ENCODE data around the gene DUSP22. TPM values are rescaled to one million over a fixed set of nuclear protein-coding genes. Genes with fewer than 3 reads are reported as not detected.

Gene DUSP22
- total and polyA plus RNA-seq, 4 donors: 9.5 to 31.0 (median 20.1) TPM

GRCh38 chr6:333379-334002, 41.2 kb downstream of the DUSP22 start:
- Histone ChIP-seq H3K36me3 (ENCODE audit: control insufficient read depth in 4 of 4, insufficient read depth in 3 of 4, low read depth in 1 of 4, low read length in 3 of 4) (no peaks in the 10 kb centered on the region), H3K4me3 (ENCODE audit: low read depth in 1 of 3, low read length in 3 of 3) (no peak overlapping the region), H3K27ac (ENCODE audit: low read depth in 1 of 2, low read length in 2 of 2) (no peak overlapping the region), H3K9ac (ENCODE audit: low read depth in 1 of 2, low read length in 2 of 2) (no peak overlapping the region), H3K4me1 (ENCODE audit: control insufficient read depth in 4 of 4, insufficient read depth in 4 of 4, low read length in 3 of 4) (no peaks in the 10 kb centered on the region), H3K9me3 (ENCODE audit: control insufficient read depth in 4 of 4, low read length in 3 of 4) (no peaks in the 10 kb centered on the region), H3K27me3 (ENCODE audit: control insufficient read depth in 4 of 4, insufficient read depth in 4 of 4, low read length in 3 of 4) (no peaks in the 10 kb centered on the region)
- DNase-seq (ENCODE audit: low spot score): no peak
- 84% methylated on average over 13 of the region's 13 CpGs for WGBS
- TF ChIP-seq, protein P1, sequence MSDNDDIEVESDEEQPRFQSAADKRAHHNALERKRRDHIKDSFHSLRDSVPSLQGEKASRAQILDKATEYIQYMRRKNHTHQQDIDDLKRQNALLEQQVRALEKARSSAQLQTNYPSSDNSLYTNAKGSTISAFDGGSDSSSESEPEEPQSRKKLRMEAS (IDR thresholded peaks at IDR 0.05): no peak
- TF ChIP-seq SP1 (IDR thresholded peaks at IDR 0.05): no peak
- no peak for TF ChIP-seq CTCF (IDR thresholded peaks at IDR 0.05; ENCODE audit: low read depth, low read length, missing input control)
- no peak for TF ChIP-seq NR2F2 (IDR thresholded peaks at IDR 0.05)
- no peak for TF ChIP-seq RAD21 (IDR thresholded peaks at IDR 0.05)
- no peak for TF ChIP-seq FOXA2 (IDR thresholded peaks at IDR 0.05)
- no peak for TF ChIP-seq GABPA (IDR thresholded peaks at IDR 0.05 in 1 of 2, conservative IDR thresholded peaks at IDR 0.05 in 1 of 2)
- no peak for TF ChIP-seq JUND (IDR thresholded peaks at IDR 0.05)
- no peak for TF ChIP-seq HNF4G (IDR thresholded peaks at IDR 0.05)
- TF ChIP-seq YY1 (IDR thresholded peaks at IDR 0.05): no peak
- no peak for TF ChIP-seq FOXA1 (IDR thresholded peaks at IDR 0.05)
- TF ChIP-seq, protein P2, sequence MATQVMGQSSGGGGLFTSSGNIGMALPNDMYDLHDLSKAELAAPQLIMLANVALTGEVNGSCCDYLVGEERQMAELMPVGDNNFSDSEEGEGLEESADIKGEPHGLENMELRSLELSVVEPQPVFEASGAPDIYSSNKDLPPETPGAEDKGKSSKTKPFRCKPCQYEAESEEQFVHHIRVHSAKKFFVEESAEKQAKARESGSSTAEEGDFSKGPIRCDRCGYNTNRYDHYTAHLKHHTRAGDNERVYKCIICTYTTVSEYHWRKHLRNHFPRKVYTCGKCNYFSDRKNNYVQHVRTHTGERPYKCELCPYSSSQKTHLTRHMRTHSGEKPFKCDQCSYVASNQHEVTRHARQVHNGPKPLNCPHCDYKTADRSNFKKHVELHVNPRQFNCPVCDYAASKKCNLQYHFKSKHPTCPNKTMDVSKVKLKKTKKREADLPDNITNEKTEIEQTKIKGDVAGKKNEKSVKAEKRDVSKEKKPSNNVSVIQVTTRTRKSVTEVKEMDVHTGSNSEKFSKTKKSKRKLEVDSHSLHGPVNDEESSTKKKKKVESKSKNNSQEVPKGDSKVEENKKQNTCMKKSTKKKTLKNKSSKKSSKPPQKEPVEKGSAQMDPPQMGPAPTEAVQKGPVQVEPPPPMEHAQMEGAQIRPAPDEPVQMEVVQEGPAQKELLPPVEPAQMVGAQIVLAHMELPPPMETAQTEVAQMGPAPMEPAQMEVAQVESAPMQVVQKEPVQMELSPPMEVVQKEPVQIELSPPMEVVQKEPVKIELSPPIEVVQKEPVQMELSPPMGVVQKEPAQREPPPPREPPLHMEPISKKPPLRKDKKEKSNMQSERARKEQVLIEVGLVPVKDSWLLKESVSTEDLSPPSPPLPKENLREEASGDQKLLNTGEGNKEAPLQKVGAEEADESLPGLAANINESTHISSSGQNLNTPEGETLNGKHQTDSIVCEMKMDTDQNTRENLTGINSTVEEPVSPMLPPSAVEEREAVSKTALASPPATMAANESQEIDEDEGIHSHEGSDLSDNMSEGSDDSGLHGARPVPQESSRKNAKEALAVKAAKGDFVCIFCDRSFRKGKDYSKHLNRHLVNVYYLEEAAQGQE (IDR thresholded peaks at IDR 0.05): no peak
- TF ChIP-seq EGR1 (IDR thresholded peaks at IDR 0.05; ENCODE audit: low read depth in 2 of 2): no peak
- TF ChIP-seq, protein P3, sequence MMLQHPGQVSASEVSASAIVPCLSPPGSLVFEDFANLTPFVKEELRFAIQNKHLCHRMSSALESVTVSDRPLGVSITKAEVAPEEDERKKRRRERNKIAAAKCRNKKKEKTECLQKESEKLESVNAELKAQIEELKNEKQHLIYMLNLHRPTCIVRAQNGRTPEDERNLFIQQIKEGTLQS (IDR thresholded peaks at IDR 0.05): no peak

GRCh38 chr6:334536-335510, 42.5 kb downstream of the DUSP22 start:
- no peak overlapping the region for H3K9ac ChIP-seq (ENCODE audit: low read depth in 1 of 2, low read length in 2 of 2)
- H3K27me3 ChIP-seq (ENCODE audit: control insufficient read depth in 4 of 4, insufficient read depth in 4 of 4, low read length in 3 of 4): no peaks in the 10 kb centered on the region
- DNase-seq (ENCODE audit: low spot score): no peak
- no peaks in the 10 kb centered on the region for H3K36me3 ChIP-seq (ENCODE audit: control insufficient read depth in 4 of 4, insufficient read depth in 3 of 4, low read depth in 1 of 4, low read length in 3 of 4)
- no peak for TF ChIP-seq JUND (IDR thresholded peaks at IDR 0.05)
- TF ChIP-seq, protein P2 (IDR thresholded peaks at IDR 0.05): no peak
- no peak for TF ChIP-seq SP1 (IDR thresholded peaks at IDR 0.05)
- TF ChIP-seq TAF1 (conservative IDR thresholded peaks at IDR 0.05): no peak
- no peak for TF ChIP-seq CTCF (IDR thresholded peaks at IDR 0.05; ENCODE audit: low read depth, low read length, missing input control)
- TF ChIP-seq FOXA1 (IDR thresholded peaks at IDR 0.05): no peak
- TF ChIP-seq, protein P1 (IDR thresholded peaks at IDR 0.05): no peak
- no peak for TF ChIP-seq NR2F2 (IDR thresholded peaks at IDR 0.05)
- no peak for TF ChIP-seq YY1 (IDR thresholded peaks at IDR 0.05)
- no peak for TF ChIP-seq RAD21 (IDR thresholded peaks at IDR 0.05)
- TF ChIP-seq, protein P3 (IDR thresholded peaks at IDR 0.05): no peak
- no peak overlapping the region for H3K27ac ChIP-seq (ENCODE audit: low read depth in 1 of 2, low read length in 2 of 2)
- H3K4me3 ChIP-seq (ENCODE audit: low read depth in 1 of 3, low read length in 3 of 3): no peak overlapping the region
- 89% methylated on average over 10 of the region's 10 CpGs for WGBS
- no peaks in the 10 kb centered on the region for H3K9me3 ChIP-seq (ENCODE audit: control insufficient read depth in 4 of 4, low read length in 3 of 4)
- H3K4me1 ChIP-seq (ENCODE audit: control insufficient read depth in 4 of 4, insufficient read depth in 4 of 4, low read length in 3 of 4): peaks cover 0 to 3% (median 0%) of the 10 kb centered on the region in 4 donors
